ENCODE results near the gene SEMA4G.

- no peak for TF ChIP-seq ZC3H10 (CRISPR knock-in tag; IDR thresholded peaks at IDR 0.05)
- no peak for TF ChIP-seq CREB5 (CRISPR knock-in tag; IDR thresholded peaks at IDR 0.05; ENCODE audit: low read depth)
- TF ChIP-seq BACH2 (CRISPR knock-in tag; IDR thresholded peaks at IDR 0.05; ENCODE audit: borderline replicate concordance), result no peak
- no peak for TF ChIP-seq ZNF70 (CRISPR knock-in tag; IDR thresholded peaks at IDR 0.05)
Measured at GRCh38 chr10:101010329-101010728, 41.0 kb downstream of the SEMA4G start.

Measured in SK-N-SH treated with all-trans-retinoic acid at 6 μM for 48 hours (cell line).